Measurements from ENCODE around the gene ADGRV1. TPM values are rescaled to one million over a fixed set of nuclear protein-coding genes. Genes with fewer than 3 reads are reported as not detected.

Gene ADGRV1
- total and polyA plus RNA-seq, 12 donors = 0.03 to 1.4 (median 0.44) TPM; not detected in 6

- Histone ChIP-seq H3K9me3 (peaks cover 0 to 4% (median 0%) of the 10 kb centered on the region in 11 donors), H3K27me3 (no peaks in the 10 kb centered on the region), H3K4me1 (peaks cover 5 to 65% (median 38%) of the 10 kb centered on the region in 9 donors), H3K36me3 (no peaks in the 10 kb centered on the region), H3K27ac (peak overlapping the region in 8 of 10 donors; percentile 10 to 86 (median 54)), H3K4me3 (no peak overlapping the region)
- intact Hi-C loops (cut with DNase I) = loop anchor here in 1 of 10 donors (10.0 kb wide), 1 partner anchor 88 kb away; no protein-coding TSS in a partner anchor
- DNase-seq = no peak
- TF ChIP-seq CTCF (IDR thresholded peaks at IDR 0.05) = no peak
- WGBS, 2 donors = 80 to 81% methylated on average over 2 of the region's 2 CpGs
- no peak for ATAC-seq
Measured at GRCh38 chr5:91126888-91127287, 568.3 kb downstream of the ADGRV1 start.

GRCh38 chr5:91127456-91128081 lies 569.0 kb downstream of the ADGRV1 start:
- intact Hi-C loops (cut with DNase I) = loop anchor here in 1 of 10 donors (10.0 kb wide), 1 partner anchor 87 kb away; no protein-coding TSS in a partner anchor
- H3K27ac ChIP-seq = peak overlapping the region in 9 of 10 donors; percentile 4 to 86 (median 52)

GRCh38 chr5:91128604-91129003 lies 570.0 kb downstream of the ADGRV1 start:
- WGBS, 2 donors = 98 to 100% methylated on average over 1 of the region's 1 CpG
- Histone ChIP-seq H3K36me3 (no peaks in the 10 kb centered on the region), H3K9me3 (peaks cover 0 to 4% (median 0%) of the 10 kb centered on the region in 11 donors), H3K27ac (peak overlapping the region in 1 of 10 donors; percentile 86), H3K4me1 (peaks cover 1 to 48% (median 27%) of the 10 kb centered on the region in 9 donors), H3K27me3 (no peaks in the 10 kb centered on the region), H3K4me3 (no peak overlapping the region)
- intact Hi-C loops (cut with DNase I) = loop anchor here in 1 of 10 donors (10.0 kb wide), 1 partner anchor 86 kb away; no protein-coding TSS in a partner anchor
- ATAC-seq (no peak), DNase-seq (no peak)
- no peak for TF ChIP-seq CTCF (IDR thresholded peaks at IDR 0.05)

More at GRCh38 chr5:91127456-91128081, 569.0 kb downstream of the ADGRV1 start:
- WGBS, 2 donors = 52 to 66% methylated on average over 1 of the region's 1 CpG
- ATAC-seq (no peak), DNase-seq (no peak)
- no peaks in the 10 kb centered on the region for H3K27me3 ChIP-seq
- no peak for TF ChIP-seq CTCF (IDR thresholded peaks at IDR 0.05)
- no peaks in the 10 kb centered on the region for H3K36me3 ChIP-seq
- H3K4me3 ChIP-seq = no peak overlapping the region
- peaks cover 0 to 4% (median 0%) of the 10 kb centered on the region in 11 donors for H3K9me3 ChIP-seq
- H3K4me1 ChIP-seq = peaks cover 5 to 58% (median 35%) of the 10 kb centered on the region in 9 donors

GRCh38 chr5:91129748-91130147 lies 571.2 kb downstream of the ADGRV1 start:
- no peak overlapping the region for H3K4me3 ChIP-seq
- 98% methylated on average over 1 of the region's 1 CpG for WGBS, 2 donors
- ATAC-seq = no peak
- DNase-seq = no peak
- intact Hi-C loops (cut with DNase I) = loop anchor here in 1 of 10 donors (10.0 kb wide), 1 partner anchor 85 kb away; no protein-coding TSS in a partner anchor
- no peaks in the 10 kb centered on the region for H3K27me3 ChIP-seq
- TF ChIP-seq CTCF (IDR thresholded peaks at IDR 0.05) = no peak
- peaks cover 0 to 4% (median 0%) of the 10 kb centered on the region in 11 donors for H3K9me3 ChIP-seq
- H3K36me3 ChIP-seq = no peaks in the 10 kb centered on the region
- H3K27ac ChIP-seq = no peak overlapping the region
- H3K4me1 ChIP-seq = peaks cover 0 to 36% (median 17%) of the 10 kb centered on the region in 9 donors

All from heart right ventricle (tissue), 16 donors.